MM.1S (cell line): ENCODE results near the gene TNIK.

Source experiments
- DNase-seq: peaks from one replicate; pipeline ENCODE4 v3.0.0-alpha.2; 2015
- H2AFZ ChIP-seq: fragments of 300-600 bp; sonication (generic); 2 replicates; pipeline ENCODE4 v1.6.0; 2016; ENCODE audit warnings: antibody characterized with exemption, low read length
- H3F3A ChIP-seq: fragments of 300-600 bp; sonication (generic); 2 replicates; pipeline ENCODE4 v1.6.1; 2016; ENCODE audit warnings: mild to moderate bottlenecking, antibody characterized with exemption, low read length, moderate library complexity, mixed read lengths; ENCODE audit not compliant: insufficient read depth
- H3K27ac ChIP-seq: fragments of 300-600 bp; sonication (generic); 2 replicates; pipeline ENCODE4 v1.5.1; 2016; ENCODE audit warnings: mild to moderate bottlenecking, low read length
- H3K27me3 ChIP-seq: fragments of 300-600 bp; sonication (generic); replicated peaks from 2 replicates; pipeline ENCODE4 v1.6.0; 2016; ENCODE audit warnings: low read length; ENCODE audit not compliant: insufficient read depth
- H3K36me3 ChIP-seq: fragments of 300-600 bp; sonication (generic); replicated peaks from 2 replicates; pipeline ENCODE4 v1.6.1; 2016; ENCODE audit warnings: mild to moderate bottlenecking, low read length, mixed read lengths; ENCODE audit not compliant: insufficient read depth
- H3K4me1 ChIP-seq: fragments of 300-600 bp; sonication (generic); 2 replicates; pipeline ENCODE4 v1.6.1; 2016; ENCODE audit warnings: low read length, mixed read lengths
- H3K4me2 ChIP-seq: fragments of 300-600 bp; sonication (generic); 2 replicates; pipeline ENCODE4 v1.6.0; 2016; ENCODE audit warnings: low read depth, low read length
- H3K4me3 ChIP-seq: fragments of 300-600 bp; sonication (generic); 2 replicates; pipeline ENCODE4 v1.5.1; 2016; ENCODE audit warnings: low read length, mixed read lengths
- H3K79me2 ChIP-seq: fragments of 300-600 bp; sonication (generic); 2 replicates; pipeline ENCODE4 v1.6.1; 2016; ENCODE audit warnings: mixed run types, low read length, mixed read lengths
- H3K9ac ChIP-seq: fragments of 300-600 bp; sonication (generic); 2 replicates; pipeline ENCODE4 v1.6.1; 2016; ENCODE audit warnings: low read length, mixed read lengths
- H3K9me2 ChIP-seq: fragments of 300-600 bp; sonication (generic); replicated peaks from 2 replicates; pipeline ENCODE4 v1.6.1; 2016; ENCODE audit warnings: mild to moderate bottlenecking, low read length, mixed read lengths; ENCODE audit not compliant: insufficient read depth
- H3K9me3 ChIP-seq: fragments of 300-600 bp; sonication (generic); replicated peaks from 2 replicates; pipeline ENCODE4 v1.6.1; 2016; ENCODE audit warnings: mild to moderate bottlenecking, low read length, mixed read lengths; ENCODE audit not compliant: insufficient read depth
- H4K20me1 ChIP-seq: fragments of 300-600 bp; sonication (generic); 2 replicates; pipeline ENCODE4 v1.6.1; 2016; ENCODE audit warnings: mild to moderate bottlenecking, low read length, moderate library complexity, mixed read lengths; ENCODE audit not compliant: insufficient read depth
- EZH2 ChIP-seq: fragments of 300-600 bp; sonication (generic); optimal IDR thresholded peaks from 2 replicates; pipeline ENCODE3; 2017; ENCODE audit warnings: low read depth, mild to moderate bottlenecking, antibody characterized with exemption, low read length, mixed read lengths
- EZH2phosphoT487 ChIP-seq: fragments of 300-600 bp; sonication (generic); IDR thresholded peaks from 2 replicates; pipeline ENCODE4 v1.6.1; 2018; ENCODE audit warnings: antibody characterized with exemption, low read length
- TF ChIP-seq, protein P1 (sequence below): fragments of 300-600 bp; sonication (generic); IDR thresholded peaks from 2 replicates; pipeline ENCODE4 v1.5.1; 2016; ENCODE audit warnings: antibody characterized with exemption, low read length, mixed read lengths

TNIK gene

DNA sequence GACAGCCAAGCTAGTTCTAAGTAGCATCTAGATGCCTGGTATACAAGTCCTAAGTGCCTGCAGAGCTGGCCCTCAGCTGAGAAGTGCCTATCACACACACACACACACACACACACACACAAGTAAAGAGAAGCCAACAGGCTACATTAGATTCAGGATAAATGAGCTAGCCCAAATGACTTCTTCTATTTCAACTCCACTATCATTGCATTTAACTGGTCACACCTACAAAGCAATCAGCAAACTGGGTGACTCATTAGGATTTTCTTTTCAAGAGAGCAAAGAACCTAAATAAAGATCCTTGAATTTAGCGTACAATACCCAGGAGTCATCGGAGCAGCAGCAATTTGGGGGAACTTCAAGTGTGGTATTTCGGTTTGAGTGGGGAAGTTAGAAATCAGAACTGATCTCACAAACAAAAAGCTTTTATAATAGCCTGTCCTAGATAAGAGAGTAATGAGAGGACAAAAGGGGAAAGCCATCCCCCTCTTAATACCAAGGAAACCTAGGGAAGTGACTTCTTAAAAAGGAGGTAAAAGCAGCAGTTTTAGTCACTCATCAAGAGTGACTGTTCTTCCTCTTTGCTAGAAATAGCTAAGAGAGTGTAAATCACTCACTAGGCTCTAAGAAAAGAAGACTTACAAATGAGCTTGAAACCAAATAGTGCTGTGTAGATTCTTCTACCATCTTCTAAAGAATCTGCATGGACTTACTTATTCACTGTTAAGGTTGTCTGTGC lies 112.7 kb downstream of the TNIK start:
- no peak overlapping the region for H3K9ac ChIP-seq
- H3K36me3 ChIP-seq, result no peaks in the 10 kb centered on the region
- no peak for TF ChIP-seq EZH2
- TF ChIP-seq EZH2phosphoT487, result no peak
- TF ChIP-seq, protein P1, sequence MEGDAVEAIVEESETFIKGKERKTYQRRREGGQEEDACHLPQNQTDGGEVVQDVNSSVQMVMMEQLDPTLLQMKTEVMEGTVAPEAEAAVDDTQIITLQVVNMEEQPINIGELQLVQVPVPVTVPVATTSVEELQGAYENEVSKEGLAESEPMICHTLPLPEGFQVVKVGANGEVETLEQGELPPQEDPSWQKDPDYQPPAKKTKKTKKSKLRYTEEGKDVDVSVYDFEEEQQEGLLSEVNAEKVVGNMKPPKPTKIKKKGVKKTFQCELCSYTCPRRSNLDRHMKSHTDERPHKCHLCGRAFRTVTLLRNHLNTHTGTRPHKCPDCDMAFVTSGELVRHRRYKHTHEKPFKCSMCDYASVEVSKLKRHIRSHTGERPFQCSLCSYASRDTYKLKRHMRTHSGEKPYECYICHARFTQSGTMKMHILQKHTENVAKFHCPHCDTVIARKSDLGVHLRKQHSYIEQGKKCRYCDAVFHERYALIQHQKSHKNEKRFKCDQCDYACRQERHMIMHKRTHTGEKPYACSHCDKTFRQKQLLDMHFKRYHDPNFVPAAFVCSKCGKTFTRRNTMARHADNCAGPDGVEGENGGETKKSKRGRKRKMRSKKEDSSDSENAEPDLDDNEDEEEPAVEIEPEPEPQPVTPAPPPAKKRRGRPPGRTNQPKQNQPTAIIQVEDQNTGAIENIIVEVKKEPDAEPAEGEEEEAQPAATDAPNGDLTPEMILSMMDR, result no peak
- H3K4me3 ChIP-seq, result no peak overlapping the region
- no peaks in the 10 kb centered on the region for H3K27me3 ChIP-seq
- no peak for DNase-seq
- no peaks in the 10 kb centered on the region for H3K9me2 ChIP-seq
- H3K4me1 ChIP-seq, result no peaks in the 10 kb centered on the region
- no peaks in the 10 kb centered on the region for H3K9me3 ChIP-seq
- H3K79me2 ChIP-seq, result no peaks in the 10 kb centered on the region
- no peak overlapping the region for H3K4me2 ChIP-seq
- no peak overlapping the region for H2AFZ ChIP-seq
- H4K20me1 ChIP-seq, result no peaks in the 10 kb centered on the region
- no peak overlapping the region for H3K27ac ChIP-seq
- no peaks in the 10 kb centered on the region for H3F3A ChIP-seq

DNA sequence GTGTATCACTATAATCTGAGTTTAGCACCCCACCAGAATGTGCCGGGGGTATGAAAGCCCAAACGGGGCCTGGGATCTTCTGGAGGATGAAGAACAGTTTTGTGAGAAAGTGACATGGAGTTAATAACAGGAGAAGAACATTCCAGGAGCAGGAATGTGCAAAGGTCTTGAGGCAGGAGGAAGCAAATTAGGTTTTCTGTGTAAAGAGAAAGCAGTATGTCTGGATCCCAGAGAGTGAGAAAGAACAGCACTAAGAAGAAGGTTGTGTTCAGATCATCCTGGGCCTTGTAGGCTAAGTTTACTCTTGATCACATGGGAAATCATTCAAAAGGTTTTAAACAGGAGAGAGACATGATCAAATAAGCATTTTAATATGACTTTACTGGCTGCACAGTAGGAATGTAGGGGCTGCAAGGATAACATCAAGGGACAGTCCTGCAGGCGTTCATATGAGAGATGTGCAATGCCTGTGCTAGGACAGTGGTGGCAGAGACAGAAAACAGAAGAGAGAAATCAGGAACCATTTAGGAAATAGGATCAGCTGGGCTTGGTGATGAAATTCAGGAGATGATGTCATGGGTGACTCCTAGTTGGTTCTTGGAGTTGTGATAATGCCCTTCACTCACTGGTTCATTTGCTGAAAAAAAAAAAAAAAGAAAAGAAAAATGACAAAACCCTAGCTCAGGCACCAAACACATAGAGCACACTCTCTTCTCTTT lies 113.5 kb downstream of the TNIK start:
- no peaks in the 10 kb centered on the region for H3K9me2 ChIP-seq
- H3K79me2 ChIP-seq, result no peaks in the 10 kb centered on the region
- TF ChIP-seq, protein P1, result no peak
- no peak for TF ChIP-seq EZH2phosphoT487
- TF ChIP-seq EZH2, result no peak
- H2AFZ ChIP-seq, result no peak overlapping the region
- no peak for DNase-seq
- no peak overlapping the region for H3K4me2 ChIP-seq
- no peak overlapping the region for H3K9ac ChIP-seq
- H3K9me3 ChIP-seq, result no peaks in the 10 kb centered on the region
- H3K27me3 ChIP-seq, result no peaks in the 10 kb centered on the region
- no peak overlapping the region for H3K4me3 ChIP-seq
- no peak overlapping the region for H3K27ac ChIP-seq
- no peaks in the 10 kb centered on the region for H4K20me1 ChIP-seq
- no peaks in the 10 kb centered on the region for H3F3A ChIP-seq
- no peaks in the 10 kb centered on the region for H3K4me1 ChIP-seq
- no peaks in the 10 kb centered on the region for H3K36me3 ChIP-seq

DNA sequence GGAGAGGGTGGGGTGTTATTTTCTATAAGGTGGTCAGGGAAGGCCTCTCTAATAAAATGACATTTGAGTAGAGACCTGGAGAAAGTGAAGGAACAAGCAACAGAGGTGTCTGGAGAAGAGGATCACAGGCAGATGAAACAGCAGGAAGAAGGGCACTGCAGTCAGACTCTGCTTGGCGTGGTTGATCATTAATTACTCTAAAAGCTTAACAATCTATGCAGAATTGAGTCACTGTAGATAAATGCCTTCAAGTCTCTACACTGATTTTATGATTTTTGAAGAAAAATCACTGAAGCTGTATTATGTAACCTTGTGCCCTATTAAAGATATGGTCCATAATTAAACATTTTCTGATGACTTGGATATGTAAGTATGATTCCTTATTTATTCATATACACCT lies 114.2 kb downstream of the TNIK start:
- H4K20me1 ChIP-seq, result no peaks in the 10 kb centered on the region
- no peaks in the 10 kb centered on the region for H3K79me2 ChIP-seq
- DNase-seq, result no peak
- no peaks in the 10 kb centered on the region for H3K27me3 ChIP-seq
- no peak overlapping the region for H3K9ac ChIP-seq
- TF ChIP-seq, protein P1, result no peak
- TF ChIP-seq EZH2 (no peak), EZH2phosphoT487 (no peak)
- no peak overlapping the region for H3K27ac ChIP-seq
- no peaks in the 10 kb centered on the region for H3K9me3 ChIP-seq
- H3K36me3 ChIP-seq, result no peaks in the 10 kb centered on the region
- H2AFZ ChIP-seq, result no peak overlapping the region
- no peak overlapping the region for H3K4me2 ChIP-seq
- no peaks in the 10 kb centered on the region for H3F3A ChIP-seq
- no peaks in the 10 kb centered on the region for H3K4me1 ChIP-seq
- no peak overlapping the region for H3K4me3 ChIP-seq
- H3K9me2 ChIP-seq, result no peaks in the 10 kb centered on the region
